HG03060 (cell line): ENCODE measurements around the gene GP1BA.

Experiments
- ATAC-seq: cut with Tn5 transposase; IDR thresholded peaks from one replicate; pipeline ENCODE4 v1.9.1; 2021; ENCODE audit warnings: low read depth, moderate number of reproducible peaks; ENCODE audit not compliant: unreplicated experiment

Gene GP1BA

GRCh38 chr17:4931963-4932362 lies at the start of gene GP1BA:
Gene GP1BA, plus strand, starts transcription at chr17:4932277. Its CDS starts 328 bp downstream, at chr17:4932605.
- ATAC-seq = no peak

GRCh38 chr17:4884489-4884888 lies 47.6 kb upstream of the GP1BA start:
- no peak for ATAC-seq

GRCh38 chr17:4886830-4887229 lies 45.2 kb upstream of the GP1BA start:
- ATAC-seq = no peak

- ATAC-seq = no peak
These were observed 44.5 kb upstream of the GP1BA start for GRCh38 chr17:4887581-4887980.

- no peak for ATAC-seq
These were observed 40.4 kb upstream of the GP1BA start for GRCh38 chr17:4891411-4892410.

GRCh38 chr17:4892499-4893221 lies 39.4 kb upstream of the GP1BA start:
- ATAC-seq = no peak

GRCh38 chr17:4893272-4893671 lies 38.8 kb upstream of the GP1BA start:
- ATAC-seq = no peak

GRCh38 chr17:4893721-4894560 lies 38.1 kb upstream of the GP1BA start:
- no peak for ATAC-seq

- ATAC-seq = no peak
These were observed 37.0 kb upstream of the GP1BA start for GRCh38 chr17:4895121-4895520.

GRCh38 chr17:4895657-4896331 lies 36.3 kb upstream of the GP1BA start:
- no peak for ATAC-seq

GRCh38 chr17:4896332-4897197 lies 35.5 kb upstream of the GP1BA start:
- no peak for ATAC-seq

- no peak for ATAC-seq
These were observed 34.8 kb upstream of the GP1BA start for GRCh38 chr17:4897198-4897687.

GRCh38 chr17:4897785-4898184 lies 34.3 kb upstream of the GP1BA start:
- ATAC-seq = no peak

GRCh38 chr17:4898351-4898750 lies 33.7 kb upstream of the GP1BA start:
- no peak for ATAC-seq

GRCh38 chr17:4898927-4899326 lies 33.1 kb upstream of the GP1BA start:
- ATAC-seq = no peak

GRCh38 chr17:4899341-4900230 lies 32.5 kb upstream of the GP1BA start, which contains the start of gene C17orf107:
Gene C17orf107, plus strand, starts transcription at chr17:4899536. Its CDS starts 227 bp downstream, at chr17:4899763.
- no peak for ATAC-seq

GRCh38 chr17:4900231-4901107 lies 31.6 kb upstream of the GP1BA start:
- no peak for ATAC-seq
